ENCODE results near the gene GMPR.

DNA sequence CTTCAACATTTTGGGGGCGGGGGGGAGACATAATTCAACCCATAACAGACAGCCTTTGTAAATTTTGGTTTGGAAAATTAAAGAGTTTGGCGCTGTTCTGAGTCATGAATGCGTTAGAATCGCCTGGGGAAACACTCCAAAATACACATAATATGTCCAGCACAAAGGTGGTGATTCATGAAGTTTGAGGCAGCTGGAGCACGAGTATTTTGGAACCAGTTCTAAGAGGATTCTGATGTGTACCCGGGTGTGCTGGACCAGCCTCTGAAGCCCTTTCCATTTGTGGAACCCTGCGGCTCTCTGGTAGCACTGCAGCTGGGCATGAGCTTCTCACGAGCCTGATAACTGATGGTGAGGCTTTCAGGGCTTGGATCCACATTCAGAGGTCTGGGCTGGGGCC is 4.7 kb downstream of the GMPR start:
- TF ChIP-seq EZH2 (IDR thresholded peaks at IDR 0.05; ENCODE audit: borderline replicate concordance, low read length) = no peak
- TF ChIP-seq, protein P1, sequence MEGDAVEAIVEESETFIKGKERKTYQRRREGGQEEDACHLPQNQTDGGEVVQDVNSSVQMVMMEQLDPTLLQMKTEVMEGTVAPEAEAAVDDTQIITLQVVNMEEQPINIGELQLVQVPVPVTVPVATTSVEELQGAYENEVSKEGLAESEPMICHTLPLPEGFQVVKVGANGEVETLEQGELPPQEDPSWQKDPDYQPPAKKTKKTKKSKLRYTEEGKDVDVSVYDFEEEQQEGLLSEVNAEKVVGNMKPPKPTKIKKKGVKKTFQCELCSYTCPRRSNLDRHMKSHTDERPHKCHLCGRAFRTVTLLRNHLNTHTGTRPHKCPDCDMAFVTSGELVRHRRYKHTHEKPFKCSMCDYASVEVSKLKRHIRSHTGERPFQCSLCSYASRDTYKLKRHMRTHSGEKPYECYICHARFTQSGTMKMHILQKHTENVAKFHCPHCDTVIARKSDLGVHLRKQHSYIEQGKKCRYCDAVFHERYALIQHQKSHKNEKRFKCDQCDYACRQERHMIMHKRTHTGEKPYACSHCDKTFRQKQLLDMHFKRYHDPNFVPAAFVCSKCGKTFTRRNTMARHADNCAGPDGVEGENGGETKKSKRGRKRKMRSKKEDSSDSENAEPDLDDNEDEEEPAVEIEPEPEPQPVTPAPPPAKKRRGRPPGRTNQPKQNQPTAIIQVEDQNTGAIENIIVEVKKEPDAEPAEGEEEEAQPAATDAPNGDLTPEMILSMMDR (conservative IDR thresholded peaks at IDR 0.05 in 1 of 2, IDR thresholded peaks at IDR 0.05 in 1 of 2; ENCODE audit: extremely low read depth in 1 of 2, insufficient read depth in 1 of 2, low read depth in 1 of 2, low read length in 2 of 2) = no peak
